ENCODE data around the gene CLDN4. TPM values are rescaled to one million over a fixed set of nuclear protein-coding genes. Genes with fewer than 3 reads are reported as not detected.
"Not testable (repeated sequence)": the region's sequence is repeated elsewhere in the genome, so short reads cannot be mapped to it uniquely, and the experiment has no call there.

The CLDN4 gene
- polyA plus RNA-seq, 6 donors from 2014 or later: 0.08 to 0.13 TPM; not detected in 4

GRCh38 chr7:73840715-73841379, 10.1 kb downstream of the CLDN4 start:
- Mint-ChIP-seq H3K27ac (no peak overlapping the region), H3K9me3 (no peaks in the 10 kb centered on the region)

GRCh38 chr7:73841689-73842066, 10.9 kb downstream of the CLDN4 start:
- DNase-seq: no peak

More at GRCh38 chr7:73840715-73841379, 10.1 kb downstream of the CLDN4 start:
- no peaks in the 10 kb centered on the region for H3K27me3 Mint-ChIP-seq
- no peaks in the 10 kb centered on the region for H3K36me3 Mint-ChIP-seq
- H3K4me3 Mint-ChIP-seq: peak overlapping the region in 4 of 8 donors; percentile 6 to 73 (median 30)
- no peak for ATAC-seq (ENCODE audit: low read depth in 2 of 2)
- DNase-seq: no peak
- H3K4me1 Mint-ChIP-seq: peaks cover 13 to 33% (median 27%) of the 10 kb centered on the region in 3 donors

GRCh38 chr7:73842067-73842976, 11.5 kb downstream of the CLDN4 start, which contains the start of gene METTL27:
METTL27 (minus strand) TSS chr7:73842516; CDS start chr7:73842140, 376 bp downstream.
- peak within 1 kb of the TSS in 4 of 6 donors; percentile 38 to 87 (median 69) for H3K27ac Mint-ChIP-seq
- no peaks in the 10 kb centered on the region for H3K36me3 Mint-ChIP-seq
- H3K27me3 Mint-ChIP-seq: no peaks in the 10 kb centered on the region
- DNase-seq (peak; percentile 84), ATAC-seq (ENCODE audit: low read depth in 2 of 2) (peak; percentile 98)
- H3K4me1 Mint-ChIP-seq: peaks cover 19 to 44% (median 33%) of the 10 kb centered on the region in 3 donors
- H3K9me3 Mint-ChIP-seq: no peaks in the 10 kb centered on the region
- peak within 1 kb of the TSS; percentile 78 to 91 (median 88) for H3K4me3 Mint-ChIP-seq

More at GRCh38 chr7:73841689-73842066, 10.9 kb downstream of the CLDN4 start:
- Mint-ChIP-seq H3K27me3 (no peaks in the 10 kb centered on the region), H3K4me1 (peaks cover 19 to 42% (median 33%) of the 10 kb centered on the region in 3 donors), H3K9me3 (no peaks in the 10 kb centered on the region), H3K36me3 (no peaks in the 10 kb centered on the region), H3K27ac (no peak overlapping the region), H3K4me3 (peak overlapping the region in 6 of 8 donors; percentile 51 to 90 (median 85))
- ATAC-seq (ENCODE audit: low read depth in 2 of 2): no peak

- Mint-ChIP-seq H3K9me3 (no peaks in the 10 kb centered on the region), H3K4me3 (peak overlapping the region; percentile 31 to 79 (median 66)), H3K36me3 (no peaks in the 10 kb centered on the region), H3K4me1 (peaks cover 15 to 41% (median 33%) of the 10 kb centered on the region in 3 donors), H3K27me3 (no peaks in the 10 kb centered on the region), H3K27ac (peak overlapping the region in 4 of 6 donors; percentile 13 to 89 (median 78))
- ATAC-seq (ENCODE audit: low read depth in 2 of 2) (no peak), DNase-seq (no peak)
Measured at GRCh38 chr7:73844131-73844547, 13.3 kb downstream of the CLDN4 start.

GRCh38 chr7:73844848-73845460, 14.2 kb downstream of the CLDN4 start:
- Mint-ChIP-seq H3K27me3 (peaks cover 0 to under 1% (median 0%) of the 10 kb centered on the region in 3 donors), H3K27ac (no peak overlapping the region), H3K4me1 (peaks cover 15 to 41% (median 33%) of the 10 kb centered on the region in 3 donors), H3K4me3 (peak overlapping the region in 5 of 8 donors; percentile 25 to 79 (median 30)), H3K9me3 (no peaks in the 10 kb centered on the region), H3K36me3 (no peaks in the 10 kb centered on the region)
- DNase-seq (no peak), ATAC-seq (ENCODE audit: low read depth in 2 of 2) (no peak)

GRCh38 chr7:73845701-73846195, 15.0 kb downstream of the CLDN4 start:
- peak overlapping the region; percentile 30 to 82 (median 63) for H3K4me3 Mint-ChIP-seq
- not testable (repeated sequence) for H3K36me3 Mint-ChIP-seq, H3K9me3 Mint-ChIP-seq, H3K27me3 Mint-ChIP-seq
- peak; percentile 52 for DNase-seq
- ATAC-seq (ENCODE audit: low read depth in 2 of 2): peak; percentile 15 to 24
- peak overlapping the region; percentile 43 to 94 (median 83) for H3K27ac Mint-ChIP-seq
- H3K4me1 Mint-ChIP-seq: peaks cover 15 to 41% (median 32%) of the 10 kb centered on the region in 3 donors

GRCh38 chr7:73847941-73848723, 17.3 kb downstream of the CLDN4 start:
- ATAC-seq (ENCODE audit: low read depth in 2 of 2): no peak
- Mint-ChIP-seq H3K27ac (no peak overlapping the region), H3K4me3 (no peak overlapping the region)

GRCh38 chr7:73850781-73851207, 20.0 kb downstream of the CLDN4 start:
- Mint-ChIP-seq H3K27ac (no peak overlapping the region), H3K4me3 (no peak overlapping the region), H3K36me3 (no peaks in the 10 kb centered on the region), H3K27me3 (peaks cover 5 to 36% (median 17%) of the 10 kb centered on the region in 3 donors), H3K4me1 (peaks cover 11 to 14% (median 12%) of the 10 kb centered on the region in 3 donors), H3K9me3 (no peaks in the 10 kb centered on the region)
- no peak for ATAC-seq (ENCODE audit: low read depth in 2 of 2)
- DNase-seq: no peak

More at GRCh38 chr7:73847941-73848723, 17.3 kb downstream of the CLDN4 start:
- H3K36me3 Mint-ChIP-seq: no peaks in the 10 kb centered on the region
- DNase-seq: no peak
- peaks cover 18 to 34% (median 25%) of the 10 kb centered on the region in 3 donors for H3K4me1 Mint-ChIP-seq
- H3K9me3 Mint-ChIP-seq: no peaks in the 10 kb centered on the region
- peaks cover 0 to 18% (median 8%) of the 10 kb centered on the region in 3 donors for H3K27me3 Mint-ChIP-seq

- Mint-ChIP-seq H3K36me3 (no peaks in the 10 kb centered on the region), H3K9me3 (no peaks in the 10 kb centered on the region), H3K4me3 (no peak overlapping the region), H3K27me3 (peaks cover 5 to 40% (median 21%) of the 10 kb centered on the region in 3 donors), H3K27ac (peak overlapping the region in 1 of 6 donors; percentile 5), H3K4me1 (peaks cover 5 to 7% (median 6%) of the 10 kb centered on the region in 3 donors)
- DNase-seq (no peak), ATAC-seq (ENCODE audit: low read depth in 2 of 2) (no peak)
Measured at GRCh38 chr7:73851410-73852338, 20.9 kb downstream of the CLDN4 start.

GRCh38 chr7:73852500-73852899, 21.7 kb downstream of the CLDN4 start:
- DNase-seq (no peak), ATAC-seq (ENCODE audit: low read depth in 2 of 2) (no peak)
- Mint-ChIP-seq H3K4me1 (peaks cover 4 to 6% (median 5%) of the 10 kb centered on the region in 3 donors), H3K4me3 (no peak overlapping the region), H3K27me3 (peaks cover 5 to 48% (median 29%) of the 10 kb centered on the region in 3 donors), H3K27ac (no peak overlapping the region), H3K9me3 (no peaks in the 10 kb centered on the region), H3K36me3 (no peaks in the 10 kb centered on the region)

GRCh38 chr7:73856941-73857340, 26.1 kb downstream of the CLDN4 start:
- DNase-seq (no peak), ATAC-seq (ENCODE audit: low read depth in 2 of 2) (no peak)
- H3K27me3 Mint-ChIP-seq: peaks cover 9 to 53% (median 40%) of the 10 kb centered on the region in 3 donors
- no peaks in the 10 kb centered on the region for H3K36me3 Mint-ChIP-seq
- no peak overlapping the region for H3K27ac Mint-ChIP-seq
- H3K9me3 Mint-ChIP-seq: peaks cover 0 to 5% (median 0%) of the 10 kb centered on the region in 7 donors
- peaks cover 4 to 5% (median 5%) of the 10 kb centered on the region in 3 donors for H3K4me1 Mint-ChIP-seq
- H3K4me3 Mint-ChIP-seq: no peak overlapping the region
